WERI-Rb-1 (cell line): ENCODE results near the gene TTC12.

Experiments
- DNase-seq: peaks from one replicate; pipeline ENCODE4 v3.0.0-alpha.2; 2020
- H3K27ac ChIP-seq: fragments of 250-450 bp; sonication (Bioruptor Pico); 2 replicates; pipeline ENCODE4 v1.5.1; 2020; ENCODE audit warnings: mild to moderate bottlenecking, moderate library complexity
- H3K27me3 ChIP-seq: fragments of 250-450 bp; sonication (Bioruptor Pico); 2 replicates; pipeline ENCODE4 v1.5.1; 2021; ENCODE audit warnings: mild to moderate bottlenecking, low read depth, moderate library complexity; ENCODE audit not compliant: insufficient read depth, severe bottlenecking
- H3K36me3 ChIP-seq: fragments of 250-450 bp; sonication (Bioruptor Pico); 2 replicates; pipeline ENCODE4 v1.5.1; 2020; ENCODE audit warnings: mild to moderate bottlenecking, moderate library complexity
- H3K4me3 ChIP-seq: 2 replicates; pipeline ENCODE4 v1.5.1; 2011; ENCODE audit warnings: low read depth, mild to moderate bottlenecking, control low read depth, low read length
- H3K9me3 ChIP-seq: fragments of 250-450 bp; sonication (Bioruptor Pico); 2 replicates; pipeline ENCODE4 v1.5.1; 2021; ENCODE audit warnings: mild to moderate bottlenecking, moderate library complexity; ENCODE audit not compliant: severe bottlenecking
- CTCF ChIP-seq: IDR thresholded peaks from 2 replicates; pipeline ENCODE4 v1.5.1; 2011; ENCODE audit warnings: low read depth, mild to moderate bottlenecking, control low read depth, inconsistent platforms, low read length

Gene TTC12

DNA sequence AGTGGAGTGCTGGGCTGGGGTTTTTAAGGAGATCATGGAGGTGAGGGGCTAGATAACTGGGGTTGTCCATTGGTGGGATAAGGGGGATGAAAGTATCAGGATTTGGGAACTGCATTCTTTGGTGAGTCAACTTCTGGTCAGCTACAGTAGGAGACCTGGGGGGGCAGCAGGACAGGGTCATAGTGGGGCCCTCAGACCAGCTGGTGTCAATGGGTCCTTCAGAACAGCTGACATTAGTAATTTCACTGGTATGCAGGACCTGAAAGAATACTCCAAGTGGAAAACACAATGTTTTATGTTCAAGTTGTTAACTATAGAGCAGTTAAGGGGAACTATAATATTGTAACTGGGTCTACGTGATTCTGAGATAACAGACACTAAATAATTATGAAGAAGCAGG is 2.8 kb upstream of the TTC12 start:
- no peak overlapping the region for H3K27ac ChIP-seq
- no peak for DNase-seq
- no peaks in the 10 kb centered on the region for H3K9me3 ChIP-seq
- TF ChIP-seq CTCF, result no peak
- H3K36me3 ChIP-seq, result no peaks in the 10 kb centered on the region
- H3K27me3 ChIP-seq, result no peaks in the 10 kb centered on the region
- H3K4me3 ChIP-seq, result no peak overlapping the region

DNA sequence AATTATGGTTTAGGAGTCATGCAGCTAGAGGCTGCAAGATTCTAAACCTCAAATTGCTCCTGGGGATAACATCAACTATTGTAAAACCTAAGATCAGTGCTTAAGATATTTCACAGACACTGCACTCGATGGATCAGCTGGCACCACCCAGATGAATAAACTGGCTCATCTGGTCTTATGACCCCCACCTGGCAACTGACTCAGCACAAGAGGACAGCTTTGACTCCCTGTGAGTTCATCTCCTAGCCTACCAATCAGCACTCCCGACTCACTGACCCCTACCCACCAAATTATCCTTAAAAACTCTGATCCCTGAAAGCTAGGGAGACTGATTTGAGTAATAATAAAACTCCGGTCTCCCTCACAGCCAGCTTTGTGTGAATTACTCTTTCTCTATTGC is 782 bp upstream of the TTC12 start:
- H3K4me3 ChIP-seq, result peak overlapping the region; percentile 86
- H3K27ac ChIP-seq, result no peak overlapping the region
- no peaks in the 10 kb centered on the region; the same call in 1 of the 2 replicates for H3K36me3 ChIP-seq
- no peak for TF ChIP-seq CTCF
- H3K9me3 ChIP-seq, result no peaks in the 10 kb centered on the region
- H3K27me3 ChIP-seq, result no peaks in the 10 kb centered on the region
- no peak for DNase-seq

DNA sequence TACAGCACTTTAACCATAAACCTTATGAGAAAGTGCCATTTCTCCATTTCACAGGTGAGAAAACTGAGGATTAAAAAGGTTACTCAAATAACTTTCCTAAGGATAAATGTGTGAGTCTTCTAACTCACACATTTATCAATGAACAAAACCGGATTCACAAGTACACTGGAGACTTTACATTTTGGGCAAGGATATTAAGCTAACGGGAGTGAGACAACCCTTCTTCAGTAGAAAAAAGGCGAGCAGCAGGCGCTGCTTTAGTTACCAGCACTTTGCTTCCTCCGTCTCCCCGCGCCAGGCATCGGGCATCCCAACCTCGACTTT is 356 bp upstream of the TTC12 start:
- peak overlapping the region; percentile 86 for H3K4me3 ChIP-seq

DNA sequence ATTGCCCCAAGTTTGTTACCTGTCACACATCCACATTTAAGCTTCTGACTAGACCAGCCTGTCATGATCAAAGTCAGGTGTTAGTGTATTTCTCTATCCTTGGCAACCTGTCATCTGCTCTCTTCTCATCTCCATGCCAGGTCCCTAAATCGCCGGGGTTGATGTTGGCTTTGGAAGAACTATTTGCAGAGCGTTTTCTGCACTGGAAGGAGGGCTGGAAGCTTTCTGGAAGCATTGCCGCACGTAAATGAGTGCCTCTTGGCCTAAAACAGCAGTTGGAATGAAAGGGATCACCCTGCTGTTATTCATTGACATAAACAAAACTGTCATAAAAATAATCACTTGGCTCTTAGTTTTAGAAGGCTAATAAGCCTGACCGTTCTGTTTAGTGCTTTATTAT is 1.4 kb downstream of the TTC12 start:
- H3K4me3 ChIP-seq, result no peak overlapping the region
- H3K36me3 ChIP-seq, result no peaks in the 10 kb centered on the region; the same call in 1 of the 2 replicates
- H3K27ac ChIP-seq, result no peak overlapping the region
- no peaks in the 10 kb centered on the region for H3K27me3 ChIP-seq
- no peaks in the 10 kb centered on the region for H3K9me3 ChIP-seq
- no peak for DNase-seq
- TF ChIP-seq CTCF, result no peak

More for the DNA sequence above, 356 bp upstream of the TTC12 start:
- no peak for TF ChIP-seq CTCF
- Histone ChIP-seq H3K9me3 (no peaks in the 10 kb centered on the region), H3K27me3 (no peaks in the 10 kb centered on the region), H3K27ac (peak overlapping the region; percentile 47; the same call in 1 of the 2 replicates), H3K36me3 (no peaks in the 10 kb centered on the region; the same call in 1 of the 2 replicates)
- DNase-seq, result no peak

GRCh38 chr11:113316256-113316655 is 1.9 kb downstream of the TTC12 start:
- no peak for TF ChIP-seq CTCF
- Histone ChIP-seq H3K4me3 (no peak overlapping the region), H3K36me3 (no peaks in the 10 kb centered on the region; the same call in 1 of the 2 replicates), H3K27ac (no peak overlapping the region), H3K27me3 (no peaks in the 10 kb centered on the region), H3K9me3 (no peaks in the 10 kb centered on the region)
- no peak for DNase-seq

DNA sequence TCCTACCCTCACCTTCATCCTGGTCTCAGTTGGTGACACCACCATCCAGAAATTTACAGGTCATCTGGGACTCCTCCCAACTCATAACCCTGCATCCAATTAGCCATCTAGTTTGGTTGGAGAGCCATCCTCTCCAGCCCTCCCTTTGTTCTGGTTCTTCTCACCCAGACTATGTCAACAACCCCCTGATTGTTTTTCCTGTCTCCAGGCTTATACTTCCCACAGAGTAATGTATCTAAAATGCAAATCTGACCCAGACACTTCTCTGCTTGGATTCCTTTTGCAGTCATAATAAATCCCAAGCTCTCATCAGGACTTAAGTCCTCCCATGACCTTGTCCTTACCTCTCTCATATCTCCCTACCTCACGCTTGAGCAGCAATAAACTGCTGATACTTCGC is 3.0 kb downstream of the TTC12 start:
- Histone ChIP-seq H3K36me3 (no peaks in the 10 kb centered on the region; the same call in 1 of the 2 replicates), H3K27ac (no peak overlapping the region), H3K9me3 (no peaks in the 10 kb centered on the region), H3K4me3 (no peak overlapping the region), H3K27me3 (no peaks in the 10 kb centered on the region)
- no peak for DNase-seq
- no peak for TF ChIP-seq CTCF
